Adrenal gland (tissue), 5 donors: ENCODE data around the gene AFAP1.

ENCODE experiments used
- POLR2A ChIP-seq, 2 donors: fragments of 450-650 bp; IDR thresholded peaks; one replicate each; pipeline ENCODE4 v1.6.1; 2017; ENCODE audit warnings: antibody characterized with exemption in 2 of 2, mild to moderate bottlenecking in 2 of 2, moderate library complexity in 1 of 2
- TF ChIP-seq, protein P1 (sequence below), 6 experiments: fragments of 450-650 bp in 4 of 6; fragments of 200-600 bp in 2 of 6; sonication (generic) in 1 of 6; IDR thresholded peaks; 1 replicate in 5 of 6; 2 replicates in 1 of 6; pipeline versions ENCODE4 v1.5.1 to v1.8.0; 2016 to 2021; ENCODE audit warnings: antibody characterized with exemption in 6 of 6, mild to moderate bottlenecking in 2 of 6, moderate library complexity in 1 of 6
- donor health status: DM: no; HTN: no; CAD: no.

DNA sequence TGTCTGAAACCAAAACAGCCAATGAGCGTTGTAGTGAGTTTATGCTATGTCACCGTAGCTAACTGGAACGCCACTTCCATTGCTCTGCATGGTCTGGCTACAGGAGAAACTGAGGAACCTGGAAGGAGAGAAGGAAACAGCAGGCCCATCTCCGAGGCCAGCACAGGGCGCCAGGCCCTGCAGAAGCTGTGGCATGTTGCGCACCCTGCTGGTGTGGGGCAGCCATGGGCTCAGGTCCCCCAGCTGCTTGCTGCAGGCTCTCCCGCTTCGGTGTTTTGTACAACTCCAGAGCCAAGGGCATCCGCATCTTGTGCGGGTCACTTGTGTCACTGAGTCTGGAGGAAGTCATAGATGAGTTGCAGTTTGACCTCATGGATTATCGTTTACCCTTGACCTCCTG lies 89.2 kb downstream of the AFAP1 start:
- TF ChIP-seq, protein P1, sequence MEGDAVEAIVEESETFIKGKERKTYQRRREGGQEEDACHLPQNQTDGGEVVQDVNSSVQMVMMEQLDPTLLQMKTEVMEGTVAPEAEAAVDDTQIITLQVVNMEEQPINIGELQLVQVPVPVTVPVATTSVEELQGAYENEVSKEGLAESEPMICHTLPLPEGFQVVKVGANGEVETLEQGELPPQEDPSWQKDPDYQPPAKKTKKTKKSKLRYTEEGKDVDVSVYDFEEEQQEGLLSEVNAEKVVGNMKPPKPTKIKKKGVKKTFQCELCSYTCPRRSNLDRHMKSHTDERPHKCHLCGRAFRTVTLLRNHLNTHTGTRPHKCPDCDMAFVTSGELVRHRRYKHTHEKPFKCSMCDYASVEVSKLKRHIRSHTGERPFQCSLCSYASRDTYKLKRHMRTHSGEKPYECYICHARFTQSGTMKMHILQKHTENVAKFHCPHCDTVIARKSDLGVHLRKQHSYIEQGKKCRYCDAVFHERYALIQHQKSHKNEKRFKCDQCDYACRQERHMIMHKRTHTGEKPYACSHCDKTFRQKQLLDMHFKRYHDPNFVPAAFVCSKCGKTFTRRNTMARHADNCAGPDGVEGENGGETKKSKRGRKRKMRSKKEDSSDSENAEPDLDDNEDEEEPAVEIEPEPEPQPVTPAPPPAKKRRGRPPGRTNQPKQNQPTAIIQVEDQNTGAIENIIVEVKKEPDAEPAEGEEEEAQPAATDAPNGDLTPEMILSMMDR (IDR thresholded peaks at IDR 0.05): no peak
- TF ChIP-seq POLR2A (IDR thresholded peaks at IDR 0.05): no peak
